HG03469 (cell line): Measurements from ENCODE around the gene EN2.

ENCODE experiments used
- ATAC-seq: cut with Tn5 transposase; IDR thresholded peaks from one replicate; pipeline ENCODE4 v1.9.1; 2021; ENCODE audit warnings: mild to moderate bottlenecking, moderate library complexity, moderate number of reproducible peaks; ENCODE audit not compliant: unreplicated experiment

Gene EN2

DNA sequence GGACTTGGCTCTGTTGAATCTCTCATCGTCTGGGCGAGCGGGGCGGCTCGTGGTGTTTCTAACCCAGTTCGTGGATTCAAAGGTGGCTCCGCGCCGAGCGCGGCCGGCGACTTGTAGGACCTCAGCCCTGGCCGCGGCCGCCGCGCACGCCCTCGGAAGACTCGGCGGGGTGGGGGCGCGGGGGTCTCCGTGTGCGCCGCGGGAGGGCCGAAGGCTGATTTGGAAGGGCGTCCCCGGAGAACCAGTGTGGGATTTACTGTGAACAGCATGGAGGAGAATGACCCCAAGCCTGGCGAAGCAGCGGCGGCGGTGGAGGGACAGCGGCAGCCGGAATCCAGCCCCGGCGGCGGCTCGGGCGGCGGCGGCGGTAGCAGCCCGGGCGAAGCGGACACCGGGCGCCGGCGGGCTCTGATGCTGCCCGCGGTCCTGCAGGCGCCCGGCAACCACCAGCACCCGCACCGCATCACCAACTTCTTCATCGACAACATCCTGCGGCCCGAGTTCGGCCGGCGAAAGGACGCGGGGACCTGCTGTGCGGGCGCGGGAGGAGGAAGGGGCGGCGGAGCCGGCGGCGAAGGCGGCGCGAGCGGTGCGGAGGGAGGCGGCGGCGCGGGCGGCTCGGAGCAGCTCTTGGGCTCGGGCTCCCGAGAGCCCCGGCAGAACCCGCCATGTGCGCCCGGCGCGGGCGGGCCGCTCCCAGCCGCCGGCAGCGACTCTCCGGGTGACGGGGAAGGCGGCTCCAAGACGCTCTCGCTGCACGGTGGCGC lies at the start of gene EN2:
Gene EN2 (plus strand): TSS at position 19 of the 767 bp plus-strand sequence. CDS start 249 bp downstream, at position 268.
- ATAC-seq: no peak

DNA sequence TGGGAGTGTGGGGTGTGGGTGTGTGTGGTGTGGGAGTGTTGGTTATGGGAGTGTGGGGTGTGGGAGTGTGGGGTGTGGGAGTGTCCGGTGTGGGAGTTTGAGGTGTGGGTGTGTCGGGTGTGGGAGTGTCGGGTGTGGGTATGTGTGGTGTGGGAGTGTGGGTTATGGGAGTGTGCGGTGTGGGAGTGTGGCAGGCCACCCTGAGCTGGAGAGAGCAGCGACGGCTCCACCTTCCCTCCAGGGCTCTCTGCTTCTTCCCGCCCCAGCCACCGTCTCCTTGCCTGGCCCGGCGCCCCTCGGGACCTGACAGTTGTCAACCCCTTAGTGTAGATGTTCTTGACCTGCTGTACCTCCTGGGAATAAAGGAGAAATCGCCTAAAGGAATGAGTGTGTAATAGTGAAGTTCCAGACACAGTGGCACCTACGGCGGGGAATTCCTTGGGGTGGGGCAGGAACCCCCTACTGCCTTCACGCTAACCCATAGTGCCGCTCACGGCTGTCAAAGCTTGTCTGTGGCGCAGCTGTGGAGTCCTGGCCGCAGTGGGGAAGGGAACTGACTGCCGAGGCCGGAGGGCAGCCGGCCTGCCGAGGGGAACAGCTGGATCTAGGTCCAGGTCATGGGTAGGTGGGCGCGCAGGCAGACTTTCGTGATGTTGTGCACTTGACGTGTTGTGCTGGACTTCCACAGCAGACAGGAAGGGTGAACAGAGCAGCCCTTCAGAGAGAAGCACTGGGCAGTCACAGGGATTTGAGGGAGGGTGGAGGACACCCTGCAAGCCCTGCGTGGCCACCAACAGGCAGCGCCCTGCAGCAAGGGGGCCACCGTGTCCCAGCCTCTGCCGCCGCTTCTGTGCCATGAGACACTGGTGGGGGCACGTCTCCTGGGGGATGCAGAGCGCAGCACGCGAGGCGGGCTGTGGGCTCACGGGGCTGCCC lies 49.0 kb upstream of the EN2 start:
- no peak for ATAC-seq

DNA sequence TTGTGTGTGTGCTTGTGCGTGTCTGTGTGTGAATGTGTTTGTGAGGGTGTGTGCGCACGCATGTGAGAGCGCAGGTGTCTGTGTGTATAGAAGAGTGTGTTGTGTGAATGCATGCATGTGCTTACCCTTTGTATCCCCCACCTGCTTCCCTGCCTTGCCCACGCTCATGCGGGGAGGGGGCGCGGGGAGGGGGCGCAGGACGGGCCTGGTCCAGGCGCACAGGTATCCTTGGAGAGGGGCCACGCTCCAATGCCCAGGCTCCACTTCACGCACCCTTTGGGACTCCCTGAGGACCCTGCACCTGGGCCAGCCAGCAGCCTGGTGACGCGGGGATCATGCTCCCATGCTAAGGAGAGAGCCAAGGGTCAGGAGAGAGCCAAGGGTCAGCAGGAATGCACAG lies 47.9 kb upstream of the EN2 start:
- no peak for ATAC-seq

DNA sequence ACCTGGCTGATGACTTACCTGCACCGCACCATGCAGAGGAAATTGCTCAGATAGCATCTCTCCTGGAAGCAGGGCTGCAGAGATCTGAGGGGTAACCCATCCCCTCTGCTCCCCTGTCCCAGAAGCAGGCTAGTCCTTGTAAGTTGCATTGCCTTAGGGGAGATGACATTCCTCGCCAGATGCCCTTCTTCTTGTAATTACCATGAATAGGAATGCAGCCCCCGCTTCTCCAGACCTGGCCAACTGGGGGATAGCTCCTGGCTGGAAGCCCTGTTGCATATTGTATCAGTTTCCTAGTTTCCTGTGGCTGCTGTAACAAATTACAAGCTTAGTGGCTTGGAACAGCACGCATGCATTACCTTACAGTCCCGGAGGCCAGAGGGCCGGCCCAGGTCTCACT lies 47.5 kb upstream of the EN2 start:
- ATAC-seq: no peak

DNA sequence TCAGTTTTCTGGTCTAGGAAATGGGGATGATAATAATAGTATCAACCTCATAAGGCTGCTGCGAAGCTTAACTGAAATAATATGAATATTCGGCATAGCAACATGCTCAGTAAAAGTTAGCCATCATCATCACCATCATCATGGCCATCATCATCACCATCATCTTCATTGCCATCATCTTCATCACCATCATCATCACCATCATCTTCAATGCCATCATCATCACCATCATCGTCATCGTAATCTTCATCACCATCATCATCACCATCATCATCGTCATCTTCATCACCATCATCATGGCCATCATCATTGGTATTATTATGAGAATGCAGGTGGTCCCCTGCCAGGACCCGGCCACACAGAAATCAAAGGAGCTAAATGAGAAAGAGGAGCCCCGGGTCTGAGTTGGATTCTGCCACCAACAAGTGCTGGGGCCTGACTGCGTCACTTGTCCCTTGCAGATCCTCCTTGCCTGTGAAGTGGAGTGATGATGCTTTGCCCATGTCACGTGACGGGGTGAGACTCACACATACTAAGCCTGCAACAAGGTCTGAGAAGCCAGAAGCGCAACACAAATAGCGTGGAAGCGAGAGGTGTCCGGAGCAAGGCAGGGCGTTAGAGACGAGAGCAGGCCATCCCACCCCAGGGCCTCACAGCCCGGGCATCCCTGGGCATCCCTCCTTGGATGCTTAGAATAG lies 46.1 kb upstream of the EN2 start:
- no peak for ATAC-seq

DNA sequence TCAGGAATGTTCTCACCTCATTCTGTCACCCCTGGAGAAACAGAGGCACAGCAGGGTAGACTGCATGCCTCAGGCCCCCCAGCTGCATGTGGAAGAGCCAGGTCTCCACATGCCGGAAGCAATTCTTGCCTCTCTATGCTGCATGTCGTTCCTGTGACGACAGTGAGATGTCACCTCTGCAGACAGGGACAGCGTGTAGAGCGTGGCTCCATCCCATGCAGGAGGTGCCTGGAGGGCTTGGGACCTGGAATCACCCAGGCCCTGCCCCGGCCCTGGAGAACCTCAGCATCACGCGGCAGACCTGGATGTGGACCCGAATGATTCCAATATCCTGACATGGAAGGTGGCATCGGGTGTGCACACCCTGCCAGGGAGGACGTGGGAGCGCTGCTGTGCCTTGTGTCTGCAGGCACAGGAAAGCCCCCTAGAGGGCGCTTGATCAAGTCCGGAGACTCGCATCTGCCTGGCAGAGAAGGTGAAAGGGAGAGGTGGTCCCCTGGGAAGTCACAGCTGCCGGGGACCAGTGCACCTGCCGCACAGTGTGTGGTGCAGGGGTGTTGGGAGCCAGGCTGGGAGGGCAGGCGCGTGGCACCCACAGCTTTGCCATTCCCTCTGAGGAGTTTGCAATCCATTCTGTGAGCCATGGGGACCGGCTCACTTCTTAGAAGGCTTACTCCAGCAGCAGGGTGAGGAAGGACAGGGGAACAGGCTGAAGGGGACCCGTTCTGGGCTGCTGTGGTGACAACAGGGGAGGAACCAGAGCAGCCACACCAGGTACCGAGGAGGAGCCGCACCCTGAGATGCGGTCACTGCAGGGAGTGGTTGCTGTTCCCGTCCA lies 45.3 kb upstream of the EN2 start:
- ATAC-seq: peak; percentile 82

DNA sequence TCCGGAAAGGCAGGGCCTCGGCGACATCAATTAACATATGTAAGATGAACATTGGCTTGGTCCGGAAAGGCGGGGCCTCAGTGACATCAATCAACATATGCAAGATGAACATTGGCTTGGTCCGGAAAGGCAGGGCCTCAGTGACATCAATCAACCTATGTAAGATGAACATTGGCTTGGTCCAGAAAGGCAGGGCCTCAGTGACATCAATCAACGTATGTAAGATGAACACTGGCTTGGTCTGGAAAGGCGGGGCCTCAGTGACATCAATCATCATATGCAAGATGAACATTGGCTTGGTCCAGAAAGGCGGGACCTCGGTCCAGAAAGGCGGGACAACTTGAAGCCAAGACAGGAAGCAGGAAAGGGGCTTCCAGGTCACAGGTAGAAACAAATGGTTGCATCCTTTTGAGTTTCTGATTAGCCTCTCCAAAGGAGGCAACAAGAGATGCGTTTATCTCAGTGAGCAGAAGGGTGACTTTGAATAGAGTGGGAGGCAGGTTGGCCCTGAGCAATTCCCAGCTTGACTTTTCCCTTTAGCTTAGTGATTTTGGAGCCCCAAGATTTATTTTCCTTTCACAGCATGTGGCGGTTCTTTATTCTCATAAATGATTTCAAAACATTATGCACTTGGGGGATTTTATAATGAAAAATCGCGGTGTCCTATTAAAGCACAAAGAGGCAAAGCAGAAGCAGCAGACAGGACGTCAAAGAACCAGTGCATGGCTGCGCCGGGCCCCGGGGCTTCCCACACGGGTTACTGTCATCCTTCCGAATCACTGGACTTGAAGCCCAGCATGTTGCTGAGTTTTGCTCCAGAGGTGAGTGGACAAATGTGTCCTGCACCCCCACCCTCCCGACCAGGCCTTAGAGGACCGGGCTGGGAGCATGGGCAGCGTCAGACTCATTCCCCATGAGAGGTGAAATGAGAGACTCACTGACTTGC lies 43.1 kb upstream of the EN2 start:
- ATAC-seq: no peak

DNA sequence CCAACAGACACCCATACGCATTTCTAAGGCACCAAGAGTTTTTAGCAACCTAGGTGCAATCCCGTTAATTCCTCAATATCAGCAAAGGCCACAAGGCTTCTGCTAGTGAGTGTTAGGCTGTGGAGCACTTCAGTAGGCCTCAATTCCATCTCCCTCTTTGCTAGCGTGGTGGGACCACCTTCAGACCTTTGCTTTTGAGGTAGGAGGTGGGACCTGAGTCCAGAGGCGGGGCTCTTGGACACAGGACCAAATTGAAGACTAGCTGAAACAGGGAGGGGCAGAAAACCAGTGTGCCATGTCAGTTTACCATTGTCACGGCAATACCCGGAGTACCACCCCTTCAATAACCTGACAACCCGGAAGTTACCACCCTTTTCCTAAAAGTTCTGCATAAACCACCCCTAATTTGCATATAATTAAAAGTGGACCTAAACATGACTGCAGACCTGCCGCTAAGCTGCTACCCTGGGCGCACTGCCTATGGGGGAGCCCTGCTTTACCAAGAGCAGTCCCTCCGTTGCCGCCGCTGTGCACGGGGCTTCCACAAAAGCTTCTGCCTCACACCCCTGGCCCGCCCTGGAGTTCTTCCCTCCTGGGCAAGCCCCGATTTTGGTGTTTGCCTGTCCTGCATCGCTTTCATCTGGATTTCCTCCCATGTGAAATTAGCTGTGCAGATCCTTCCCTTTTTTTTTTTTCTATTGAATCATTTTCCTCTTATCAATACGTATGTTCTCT lies 41.1 kb upstream of the EN2 start:
- ATAC-seq: no peak

DNA sequence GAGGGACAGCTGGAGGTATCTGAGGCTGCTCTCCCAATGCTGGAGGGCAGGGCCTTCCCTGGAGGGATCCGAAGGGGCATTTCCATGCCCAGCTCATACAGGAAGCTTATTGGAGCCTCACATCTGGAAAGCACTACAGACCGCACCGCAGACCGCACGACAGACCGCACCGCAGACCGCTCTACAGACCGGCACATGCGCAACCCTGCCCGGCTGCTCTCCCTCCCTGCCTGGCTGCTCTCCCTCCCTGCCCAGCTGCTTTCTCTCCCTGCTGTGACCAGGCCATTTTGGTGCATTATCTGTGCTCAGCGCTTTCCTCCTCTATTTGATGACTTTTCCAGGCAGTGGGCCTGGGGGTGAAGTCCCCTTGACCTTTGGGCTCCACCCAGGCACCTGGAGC lies 39.6 kb upstream of the EN2 start:
- no peak for ATAC-seq

DNA sequence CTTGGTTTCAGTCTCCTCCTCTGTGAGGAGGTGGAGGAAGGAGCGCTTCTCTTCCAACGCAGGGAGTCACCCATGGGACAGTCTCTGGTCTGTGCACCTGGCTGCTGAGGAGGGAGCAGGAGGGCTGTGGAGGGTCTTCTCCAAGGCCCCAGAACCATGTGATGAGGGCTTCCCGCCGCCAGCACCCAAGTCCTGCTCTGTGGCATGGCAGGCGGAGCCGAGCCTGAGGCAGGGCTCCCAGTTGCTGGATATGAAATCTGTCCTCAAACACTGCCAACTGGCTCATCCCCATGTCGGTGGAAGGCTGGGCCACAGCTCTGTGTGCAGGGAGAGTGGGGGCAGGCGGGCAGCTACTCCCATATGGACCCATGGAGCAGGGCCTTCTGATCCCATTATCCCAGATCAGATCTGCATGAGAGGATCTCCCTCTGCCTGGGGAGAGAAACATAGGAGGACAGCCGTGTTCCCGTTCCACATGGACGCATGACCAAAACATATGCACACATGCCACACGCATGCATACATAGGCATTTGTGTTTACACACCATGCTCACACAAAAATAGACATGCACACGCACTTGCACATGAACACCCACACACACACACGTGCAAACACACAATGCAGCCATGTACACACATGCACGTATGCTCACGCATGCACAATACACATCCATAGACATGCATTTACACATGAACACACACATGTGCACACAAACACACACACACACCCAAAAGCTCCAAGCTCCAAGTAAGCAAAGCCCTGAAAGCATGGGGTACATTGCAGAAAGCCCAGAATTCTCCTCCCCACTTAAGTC lies 38.8 kb upstream of the EN2 start:
- ATAC-seq: no peak

DNA sequence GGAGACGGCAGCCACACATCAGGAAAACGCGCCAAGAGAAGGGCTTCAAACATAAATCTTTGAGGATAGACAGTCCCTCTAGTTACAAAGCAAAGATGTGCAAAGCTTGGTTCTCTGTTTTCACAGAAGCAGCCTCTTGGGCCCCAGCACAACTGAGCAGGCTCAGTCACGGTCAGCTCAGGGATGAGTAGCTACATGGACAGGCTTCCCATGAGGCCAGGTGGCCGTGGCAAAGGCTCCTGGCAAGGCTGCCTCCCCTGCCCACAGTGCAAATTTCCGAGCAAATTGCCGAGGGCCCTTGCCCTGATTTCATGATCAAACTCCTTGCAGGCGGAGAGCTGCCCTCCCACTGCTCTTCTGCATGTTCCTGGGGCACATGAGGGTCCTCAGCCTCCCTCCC lies 37.8 kb upstream of the EN2 start:
- no peak for ATAC-seq

DNA sequence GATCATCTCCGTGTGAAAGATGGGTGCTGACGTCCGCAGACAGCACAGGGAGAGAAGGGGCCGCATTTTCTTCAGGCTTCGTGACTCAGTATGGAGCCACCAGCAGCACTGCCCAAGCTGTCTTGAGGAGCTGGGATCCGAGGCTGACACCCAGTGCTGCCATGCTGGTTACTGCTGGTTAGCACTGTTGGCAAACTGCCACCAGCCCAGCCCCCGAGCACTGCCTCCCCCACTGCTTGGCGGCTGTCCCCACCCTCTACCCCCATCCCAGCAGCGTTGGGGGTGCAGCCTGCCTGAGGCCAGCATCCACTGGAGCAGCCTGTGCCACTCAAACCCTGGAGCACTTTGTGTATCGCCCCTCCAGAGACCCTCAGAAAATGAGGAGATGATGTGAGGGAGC lies 35.8 kb upstream of the EN2 start:
- ATAC-seq: no peak

DNA sequence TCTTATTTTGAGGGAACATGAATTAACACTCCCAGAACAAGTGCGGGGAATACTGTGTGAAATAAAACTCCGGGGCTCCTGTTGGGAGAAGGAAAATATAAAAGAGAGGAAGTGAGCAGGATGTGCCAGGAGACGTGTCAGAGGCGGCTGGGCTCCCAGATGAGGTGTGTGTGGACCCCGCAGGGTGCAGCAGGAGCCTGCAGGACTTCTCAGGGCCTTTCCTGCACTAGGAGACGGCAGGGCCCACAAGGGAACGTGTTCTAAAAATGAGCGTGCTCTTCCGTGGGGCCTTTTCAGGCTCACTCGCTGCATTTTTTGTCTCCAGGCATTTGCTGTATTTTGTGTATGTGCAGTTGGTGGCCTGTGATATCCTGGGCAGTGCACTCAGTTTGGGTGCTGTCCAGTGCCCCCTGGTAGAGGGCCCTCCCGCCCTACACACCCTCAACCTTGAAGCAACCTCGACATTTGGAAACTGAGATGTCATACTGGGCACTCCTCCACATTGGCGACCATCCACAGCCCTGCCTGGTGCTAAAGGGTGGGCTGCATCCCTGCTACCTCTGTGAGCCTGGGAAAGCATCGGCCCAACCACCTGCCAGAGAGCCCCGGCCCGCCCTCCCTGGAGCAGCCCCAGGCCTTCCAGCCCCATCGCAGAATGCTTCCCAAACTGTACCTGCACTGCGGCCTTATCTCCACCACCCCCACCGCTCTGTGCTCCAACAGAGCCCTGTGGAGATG lies 35.2 kb upstream of the EN2 start:
- no peak for ATAC-seq

DNA sequence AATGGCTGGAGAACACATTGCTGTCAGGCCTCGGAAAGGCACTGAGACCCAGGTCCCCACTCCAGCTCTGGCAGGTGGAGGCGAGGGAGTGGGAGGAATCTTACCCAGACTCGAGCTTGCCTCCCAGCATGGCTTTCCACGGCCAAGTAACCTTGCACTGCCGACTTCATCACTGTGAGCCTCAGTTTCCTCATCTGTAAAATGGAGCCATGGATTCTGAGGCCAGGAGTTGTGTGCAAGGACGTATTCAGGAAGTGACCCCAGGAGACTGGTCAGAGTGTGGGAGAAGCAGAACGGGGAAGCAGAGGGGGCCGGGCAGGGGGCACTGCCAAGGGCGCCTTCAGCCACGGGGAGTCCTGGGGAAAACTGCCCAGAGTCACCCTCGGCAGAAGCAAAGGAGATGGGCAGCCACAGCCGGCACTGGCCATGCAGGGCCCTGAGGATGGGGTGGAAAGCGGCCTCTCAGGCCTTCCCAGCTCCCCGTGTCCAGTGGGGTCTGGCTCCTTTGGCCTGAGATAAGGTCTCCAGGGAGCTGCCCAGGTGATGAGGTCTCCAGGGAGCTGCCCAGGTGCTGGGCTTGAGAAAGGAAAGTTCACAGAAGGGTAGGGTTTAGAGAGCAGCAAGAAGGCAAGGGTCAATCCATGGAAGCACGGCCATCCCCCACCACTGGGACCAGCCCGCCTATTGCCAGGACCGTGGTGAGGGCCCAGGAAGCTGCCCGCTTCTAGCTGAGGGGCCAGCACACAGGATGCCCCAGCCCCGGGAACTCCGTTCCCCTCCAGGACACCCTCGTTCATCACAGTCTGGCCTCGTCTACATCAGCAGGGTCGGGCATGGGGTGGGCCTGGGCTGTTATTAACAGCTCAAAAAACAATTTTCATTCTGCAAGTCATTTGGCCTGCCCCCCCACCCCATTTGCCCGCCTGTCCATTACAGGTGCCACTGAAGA lies 34.3 kb upstream of the EN2 start:
- no peak for ATAC-seq

DNA sequence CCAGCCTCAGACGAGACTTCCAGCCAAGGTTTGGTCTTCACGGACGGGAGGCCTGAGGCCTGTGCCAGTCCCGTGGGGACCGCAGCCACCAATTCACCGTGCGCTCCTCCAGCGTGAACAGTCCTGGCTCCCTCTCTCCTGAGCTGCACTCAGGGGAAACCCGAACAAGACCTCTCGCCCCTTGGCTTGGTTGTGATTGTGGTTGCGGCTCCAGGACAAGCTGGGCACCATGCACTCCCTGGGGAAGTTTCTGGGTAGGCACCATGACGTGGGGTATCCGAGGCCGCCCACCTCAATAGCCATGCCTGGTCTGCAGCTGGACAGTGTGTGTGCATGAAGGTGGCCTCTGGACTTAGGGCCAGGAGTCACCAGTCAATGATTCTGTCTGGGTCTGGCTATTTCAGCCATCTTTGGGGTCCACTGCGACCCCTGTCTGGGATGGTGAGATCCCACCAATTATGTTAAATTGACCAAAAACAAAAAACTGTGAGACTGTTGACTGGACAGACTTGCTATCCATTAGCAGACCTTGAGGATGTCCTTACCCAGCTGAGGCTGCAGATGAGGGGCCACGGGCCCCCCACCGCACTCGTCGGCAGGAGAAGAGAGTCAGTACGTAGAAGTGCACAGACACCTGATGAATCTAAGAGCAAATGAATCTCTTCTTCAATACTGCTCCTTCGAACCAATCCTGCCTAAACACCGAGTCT lies 33.5 kb upstream of the EN2 start:
- no peak for ATAC-seq

DNA sequence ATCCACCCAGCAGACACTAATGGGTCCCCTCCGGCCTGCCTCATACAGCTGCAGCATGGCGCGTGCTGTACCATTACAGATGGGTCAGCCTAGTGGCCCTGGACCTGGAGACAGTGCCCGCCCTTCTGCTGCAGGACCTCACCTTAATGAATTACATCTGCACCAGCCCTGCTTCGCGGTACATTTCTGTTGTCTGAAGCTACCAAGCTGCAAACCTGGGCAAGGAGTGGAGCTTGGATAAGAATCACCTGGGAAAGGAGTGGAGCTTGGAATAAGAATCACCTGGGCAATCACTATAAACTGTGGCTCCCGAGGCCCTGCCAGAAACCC lies 33.0 kb upstream of the EN2 start:
- no peak for ATAC-seq
